HepG2 (cell line): ENCODE data around the gene ORC3. TPM values are rescaled to one million over a fixed set of nuclear protein-coding genes. Genes with fewer than 3 reads are reported as not detected.

Source experiments
- ATAC-seq: fragments of 200-7000 bp; cut with Tn5 transposase; 3 replicates; pipeline ENCODE4 v1.9.1; 2020; ENCODE audit warnings: mild to moderate bottlenecking, moderate library complexity
- BruUV-seq: library from RNA; stranded (reverse); fragments of 400-500 nt; replicated peaks from 2 replicates; lab custom pipeline; 2021; lab: Mats Ljungman, UMichigan
- CTCF ChIA-PET: fragments of 300-600 bp; formaldehyde crosslinking; extraction: SDS; loops from one replicate; lab custom pipeline; 2021; ENCODE audit warnings: low total read pairs, inconsistent platforms, low intra/inter-chr PET ratio; lab: Yijun Ruan, JAX
- POLR2A ChIA-PET: fragments of 350-600 bp; sonication (Branson Sonifier 250); formaldehyde crosslinking; loops from one replicate; lab custom pipeline; 2020; ENCODE audit warnings: antibody characterized with exemption, inconsistent platforms; lab: Yijun Ruan, JAX
- DNase-seq: peaks from one replicate; pipeline ENCODE4 v3.0.0-alpha.2; 2015; ENCODE audit warnings: low spot score
- FAIRE-seq: peaks from 3 replicates; lab custom pipeline; 2011; peaks lifted over from hg19 to GRCh38; lab: Jason Lieb, UNC
- H2AFZ ChIP-seq: one replicate; pipeline ENCODE4 v1.6.1; 2011; ENCODE audit warnings: low read length, inconsistent platforms
- H3K27ac ChIP-seq: fragments of 300-600 bp; 3 replicates; pipeline ENCODE4 v1.8.0; 2011; ENCODE audit warnings: mixed run types, mild to moderate bottlenecking, mixed read lengths, low read length, inconsistent platforms; ENCODE audit not compliant: insufficient read depth; ENCODE audit errors: extremely low read length
- H3K27me3 ChIP-seq, 2 experiments: fragments of 200-600 bp in 1 of 2; 2 replicates in 1 of 2; 3 replicates in 1 of 2; pipeline versions ENCODE4 v1.6.0 to v1.8.0; 2011; ENCODE audit warnings: low read length in 2 of 2, mild to moderate bottlenecking in 2 of 2, moderate library complexity in 2 of 2, inconsistent platforms in 1 of 2; ENCODE audit not compliant: insufficient read depth in 2 of 2, control insufficient read depth in 1 of 2
- H3K36me3 ChIP-seq, 2 experiments: fragments of 200-600 bp in 1 of 2; replicated peaks in 1 of 2; 2 replicates in 1 of 2; 3 replicates in 1 of 2; pipeline versions ENCODE4 v1.5.1 to v1.8.0; 2011; ENCODE audit warnings: low read length in 2 of 2, inconsistent platforms in 1 of 2; ENCODE audit not compliant: insufficient read depth in 2 of 2, control insufficient read depth in 1 of 2
- H3K4me1 ChIP-seq: 2 replicates; pipeline ENCODE4 v1.5.1; 2012; ENCODE audit warnings: low read length, inconsistent platforms; ENCODE audit not compliant: insufficient read depth
- H3K4me2 ChIP-seq: 2 replicates; pipeline ENCODE4 v1.6.0; 2011; ENCODE audit warnings: low read depth, low read length, inconsistent platforms
- H3K4me3 ChIP-seq, 3 experiments: fragments of 200-600 bp in 1 of 3; sonication (generic), shearing (Covaris generic) in 1 of 3; replicated peaks in 1 of 3; 2 replicates each; pipeline ENCODE4 v1.5.1; 2011 to 2016; ENCODE audit warnings: low read length in 3 of 3, inconsistent platforms in 2 of 3, low read depth in 2 of 3, mild to moderate bottlenecking in 2 of 3, control low read depth in 1 of 3, mixed read lengths in 1 of 3; ENCODE audit not compliant: insufficient read depth in 1 of 3
- H3K79me2 ChIP-seq: one replicate; pipeline ENCODE4 v1.6.1; 2011; ENCODE audit warnings: low read length, inconsistent platforms; ENCODE audit not compliant: insufficient read depth
- H3K9ac ChIP-seq: 2 replicates; pipeline ENCODE4 v1.6.0; 2011; ENCODE audit warnings: mild to moderate bottlenecking, low read depth, low read length, inconsistent platforms; ENCODE audit not compliant: insufficient read depth
- H3K9me3 ChIP-seq: 2 replicates; pipeline ENCODE4 v1.5.1; 2012; ENCODE audit warnings: mild to moderate bottlenecking, low read length
- H4K20me1 ChIP-seq: 2 replicates; pipeline ENCODE4 v1.6.0; 2011; ENCODE audit warnings: inconsistent platforms, mild to moderate bottlenecking, low read length, moderate library complexity; ENCODE audit not compliant: insufficient read depth
- ARHGAP35 ChIP-seq: sonication (generic); formaldehyde crosslinking; IDR thresholded peaks from 2 replicates; pipeline ENCODE4 v1.9.0; 2022; ENCODE audit warnings: mild to moderate bottlenecking, inconsistent platforms, moderate library complexity, missing genetic modification reagents, borderline replicate concordance
- CHD4 ChIP-seq: fragments of 200-600 bp; sonication (generic); IDR thresholded peaks from 2 replicates; pipeline ENCODE4 v1.7.0; 2017; ENCODE audit warnings: mild to moderate bottlenecking, low read length, borderline replicate concordance
- FOXK1 ChIP-seq: sonication (generic); formaldehyde crosslinking; IDR thresholded peaks from 2 replicates; pipeline ENCODE4 v1.4.0; 2020; ENCODE audit warnings: low read depth, missing genetic modification reagents, borderline replicate concordance
- GTF2F1 ChIP-seq: fragments of 150-350 bp; IDR thresholded peaks from 2 replicates; pipeline ENCODE4 v1.6.1; 2014; ENCODE audit warnings: low read length
- KAT2B ChIP-seq: fragments of 150-350 bp; IDR thresholded peaks from 2 replicates; pipeline ENCODE4 v1.6.1; 2014; ENCODE audit warnings: low read depth, low read length, borderline replicate concordance
- TAF15 ChIP-seq: fragments of 200-400 bp; formaldehyde crosslinking; IDR thresholded peaks from one replicate; pipeline ENCODE4 v1.6.1; 2018; ENCODE audit warnings: mild to moderate bottlenecking, low read depth, low read length; ENCODE audit not compliant: poor library complexity, severe bottlenecking
- ZNF3 ChIP-seq: IDR thresholded peaks from 2 replicates; pipeline ENCODE4 v1.7.0; 2017; ENCODE audit warnings: inconsistent platforms
- ZNF34 ChIP-seq: sonication (generic); formaldehyde crosslinking; IDR thresholded peaks from 2 replicates; pipeline ENCODE4 v1.4.0; 2020; ENCODE audit warnings: mild to moderate bottlenecking, missing genetic modification reagents, borderline replicate concordance
- ZNF589 ChIP-seq: sonication (generic); formaldehyde crosslinking; conservative IDR thresholded peaks from 2 replicates; pipeline ENCODE4 v1.8.0; 2022; ENCODE audit warnings: mild to moderate bottlenecking, moderate library complexity, missing genetic modification reagents
- ZNF614 ChIP-seq: IDR thresholded peaks from 2 replicates; pipeline ENCODE4 v1.6.1; 2018; ENCODE audit warnings: missing biosample characterization, missing genetic modification reagents, inconsistent platforms, borderline replicate concordance
- ZNF839 ChIP-seq: sonication (generic); formaldehyde crosslinking; IDR thresholded peaks from 2 replicates; pipeline ENCODE4 v1.4.0; 2020; ENCODE audit warnings: missing genetic modification reagents, mild to moderate bottlenecking, borderline replicate concordance
- WGBS: methylation state at CpG from one replicate; pipeline ENCODE4 v1.1.6; 2017; ENCODE audit warnings: low lambda C conversion rate; 5-methylcytosine and 5-hydroxymethylcytosine counted together
- in situ Hi-C: cut with HindIII; loops from 2 replicates; pipeline ENCODE4 v1.10.0; 2017; ENCODE audit warnings: low pct_unique_long_range_greater_than_20kb; ENCODE audit not compliant: extremely low pct_ligation_motif_present
- intact Hi-C: fragments of 100-400 bp; cut with micrococcal nuclease; formaldehyde crosslinking; loops from one replicate; pipeline ENCODE4 v1.10.0; 2022; ENCODE audit not compliant: unreplicated experiment
- polyA plus RNA-seq, 8 experiments: library from polyadenylated mRNA; depleted of rRNA in 3 of 8; stranded (reverse) in 7 of 8; unstranded in 1 of 8; fragments of >200 nt; fragmentation: Illumina TruSeq in 4 of 8; extraction: Trizol in 4 of 8; gene quantifications; 2 replicates each; pipeline versions ENCODE4 v1.2.1 to v1.2.3, GENCODE V29; 2011 to 2016; ENCODE audit warnings: low read depth in 4 of 8, missing spikeins in 1 of 8, mixed read lengths in 1 of 8; ENCODE audit not compliant: insufficient read depth in 1 of 8
- total RNA-seq, 5 experiments: library from RNA; depleted of rRNA; stranded (reverse); fragments of >200 nt; fragmentation: Illumina TruSeq; extraction: Trizol; gene quantifications; 2 replicates each; pipeline ENCODE4 v1.2.3, GENCODE V29; 2016; ENCODE audit warnings: low read depth in 1 of 5
- TF ChIP-seq, protein P1 (sequence below): sonication (generic); formaldehyde crosslinking; IDR thresholded peaks from 2 replicates; pipeline ENCODE4 v1.9.0; 2022; ENCODE audit warnings: missing genetic modification reagents, mild to moderate bottlenecking, borderline replicate concordance

Gene ORC3
- total and polyA plus RNA-seq, 2 of the 13 experiments (the other 11 are each of a cell fraction or from before 2014, with no cell fraction given) = 21.8 to 43.5 TPM

- TF ChIP-seq FOXK1 (CRISPR knock-in tag) (no peak), ZNF839 (no peak)
Measured at GRCh38 chr6:87653074-87653962, 63.4 kb downstream of the ORC3 start (continued).

- no TSS peak for BruUV-seq
- H3K36me3 ChIP-seq = peaks cover 6 to 28% of the 10 kb centered on the region in 2 experiments
- H3K4me3 ChIP-seq = no peak overlapping the region
- H3K4me1 ChIP-seq = no peaks in the 10 kb centered on the region
- intact Hi-C loops = no loop called here
- DNase-seq (no peak), ATAC-seq (no peak), FAIRE-seq (no peak)
- no peak overlapping the region for H2AFZ ChIP-seq
- TF ChIP-seq CHD4 (no peak), ZNF614 (CRISPR knock-in tag) (no peak), KAT2B (no peak), ZNF34 (no peak), GTF2F1 (no peak), ZNF3 (CRISPR knock-in tag) (no peak), ZNF589 (CRISPR knock-in tag) (no peak), TAF15 (no peak), ZNF839 (no peak), ARHGAP35 (CRISPR knock-in tag) (no peak)
- TF ChIP-seq, protein P1, sequence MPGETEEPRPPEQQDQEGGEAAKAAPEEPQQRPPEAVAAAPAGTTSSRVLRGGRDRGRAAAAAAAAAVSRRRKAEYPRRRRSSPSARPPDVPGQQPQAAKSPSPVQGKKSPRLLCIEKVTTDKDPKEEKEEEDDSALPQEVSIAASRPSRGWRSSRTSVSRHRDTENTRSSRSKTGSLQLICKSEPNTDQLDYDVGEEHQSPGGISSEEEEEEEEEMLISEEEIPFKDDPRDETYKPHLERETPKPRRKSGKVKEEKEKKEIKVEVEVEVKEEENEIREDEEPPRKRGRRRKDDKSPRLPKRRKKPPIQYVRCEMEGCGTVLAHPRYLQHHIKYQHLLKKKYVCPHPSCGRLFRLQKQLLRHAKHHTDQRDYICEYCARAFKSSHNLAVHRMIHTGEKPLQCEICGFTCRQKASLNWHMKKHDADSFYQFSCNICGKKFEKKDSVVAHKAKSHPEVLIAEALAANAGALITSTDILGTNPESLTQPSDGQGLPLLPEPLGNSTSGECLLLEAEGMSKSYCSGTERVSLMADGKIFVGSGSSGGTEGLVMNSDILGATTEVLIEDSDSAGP (CRISPR knock-in tag) = no peak
- WGBS = 100% methylated on average over 1 of the region's 1 CpG
- H3K9ac ChIP-seq = no peak overlapping the region
- no peak overlapping the region for H3K27ac ChIP-seq
- no peak overlapping the region for H3K4me2 ChIP-seq
- no peaks in the 10 kb centered on the region for H3K27me3 ChIP-seq
- CTCF ChIA-PET = no interaction called here
- no peaks in the 10 kb centered on the region for H3K79me2 ChIP-seq
- no peaks in the 10 kb centered on the region for H4K20me1 ChIP-seq
- in situ Hi-C loops = no loop called here
- H3K9me3 ChIP-seq = no peaks in the 10 kb centered on the region
- POLR2A ChIA-PET = no interaction called here
Measured at GRCh38 chr6:87654122-87654521, 64.2 kb downstream of the ORC3 start.
